ENCODE data around the gene SNAP25. TPM values are rescaled to one million over a fixed set of nuclear protein-coding genes. Genes with fewer than 3 reads are reported as not detected.

Gene SNAP25
- total RNA-seq, 2 donors from 2014 or later = 2.1 to 10.0 TPM

- Histone ChIP-seq H3K27me3 (replicated peaks; ENCODE audit: insufficient read depth) (no peaks in the 10 kb centered on the region), H3K4me3 (no peak overlapping the region), H3K4me1 (replicated peaks) (no peaks in the 10 kb centered on the region), H3K27ac (no peak overlapping the region), H3K9me3 (no peaks in the 10 kb centered on the region), H3K36me3 (no peaks in the 10 kb centered on the region)
- 62% methylated on average over 6 of the region's 6 CpGs for WGBS
- intact Hi-C loops (cut with DNase I) = no loop called here
- TF ChIP-seq POLR2AphosphoS5 (IDR thresholded peaks at IDR 0.05) (no peak), POLR2A (IDR thresholded peaks at IDR 0.05) (no peak)
- TF ChIP-seq, protein P1, sequence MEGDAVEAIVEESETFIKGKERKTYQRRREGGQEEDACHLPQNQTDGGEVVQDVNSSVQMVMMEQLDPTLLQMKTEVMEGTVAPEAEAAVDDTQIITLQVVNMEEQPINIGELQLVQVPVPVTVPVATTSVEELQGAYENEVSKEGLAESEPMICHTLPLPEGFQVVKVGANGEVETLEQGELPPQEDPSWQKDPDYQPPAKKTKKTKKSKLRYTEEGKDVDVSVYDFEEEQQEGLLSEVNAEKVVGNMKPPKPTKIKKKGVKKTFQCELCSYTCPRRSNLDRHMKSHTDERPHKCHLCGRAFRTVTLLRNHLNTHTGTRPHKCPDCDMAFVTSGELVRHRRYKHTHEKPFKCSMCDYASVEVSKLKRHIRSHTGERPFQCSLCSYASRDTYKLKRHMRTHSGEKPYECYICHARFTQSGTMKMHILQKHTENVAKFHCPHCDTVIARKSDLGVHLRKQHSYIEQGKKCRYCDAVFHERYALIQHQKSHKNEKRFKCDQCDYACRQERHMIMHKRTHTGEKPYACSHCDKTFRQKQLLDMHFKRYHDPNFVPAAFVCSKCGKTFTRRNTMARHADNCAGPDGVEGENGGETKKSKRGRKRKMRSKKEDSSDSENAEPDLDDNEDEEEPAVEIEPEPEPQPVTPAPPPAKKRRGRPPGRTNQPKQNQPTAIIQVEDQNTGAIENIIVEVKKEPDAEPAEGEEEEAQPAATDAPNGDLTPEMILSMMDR (IDR thresholded peaks at IDR 0.05) = no peak
- DNase-seq (ENCODE audit: low spot score) = no peak
These were observed 58.4 kb downstream of the SNAP25 start for GRCh38 chr20:10276878-10277580.

GRCh38 chr20:10277616-10278015, 59.0 kb downstream of the SNAP25 start:
- Histone ChIP-seq H3K4me3 (no peak overlapping the region), H3K27ac (no peak overlapping the region), H3K27me3 (replicated peaks; ENCODE audit: insufficient read depth) (no peaks in the 10 kb centered on the region), H3K9me3 (no peaks in the 10 kb centered on the region), H3K4me1 (replicated peaks) (no peaks in the 10 kb centered on the region), H3K36me3 (no peaks in the 10 kb centered on the region)
- intact Hi-C loops (cut with DNase I) = no loop called here
- DNase-seq (ENCODE audit: low spot score) = no peak
- WGBS = 56% methylated on average over 4 of the region's 4 CpGs
- TF ChIP-seq, protein P1 (IDR thresholded peaks at IDR 0.05) = no peak
- TF ChIP-seq POLR2AphosphoS5 (IDR thresholded peaks at IDR 0.05) (no peak), POLR2A (IDR thresholded peaks at IDR 0.05) (no peak)

GRCh38 chr20:10278412-10278811, 59.8 kb downstream of the SNAP25 start:
- TF ChIP-seq POLR2AphosphoS5 (IDR thresholded peaks at IDR 0.05) (no peak), POLR2A (IDR thresholded peaks at IDR 0.05) (no peak)
- TF ChIP-seq, protein P1 (IDR thresholded peaks at IDR 0.05) = no peak
- WGBS = 75% methylated on average over 4 of the region's 4 CpGs

GRCh38 chr20:10280018-10280908, 61.6 kb downstream of the SNAP25 start:
- H3K36me3 ChIP-seq = no peaks in the 10 kb centered on the region
- no peak overlapping the region for H3K27ac ChIP-seq
- H3K4me1 ChIP-seq (replicated peaks) = no peaks in the 10 kb centered on the region
- no peak for DNase-seq (ENCODE audit: low spot score)
- H3K27me3 ChIP-seq (replicated peaks; ENCODE audit: insufficient read depth) = no peaks in the 10 kb centered on the region
- H3K9me3 ChIP-seq = no peaks in the 10 kb centered on the region
- 76% methylated on average over 5 of the region's 5 CpGs for WGBS
- no peak for TF ChIP-seq POLR2AphosphoS5 (IDR thresholded peaks at IDR 0.05)
- TF ChIP-seq POLR2A (IDR thresholded peaks at IDR 0.05) = no peak
- TF ChIP-seq, protein P1 (IDR thresholded peaks at IDR 0.05) = no peak
- H3K4me3 ChIP-seq = no peak overlapping the region
- intact Hi-C loops (cut with DNase I) = no loop called here

More at GRCh38 chr20:10278412-10278811, 59.8 kb downstream of the SNAP25 start:
- intact Hi-C loops (cut with DNase I) = no loop called here
- Histone ChIP-seq H3K9me3 (no peaks in the 10 kb centered on the region), H3K4me1 (replicated peaks) (no peaks in the 10 kb centered on the region), H3K27me3 (replicated peaks; ENCODE audit: insufficient read depth) (no peaks in the 10 kb centered on the region), H3K36me3 (no peaks in the 10 kb centered on the region), H3K4me3 (no peak overlapping the region), H3K27ac (no peak overlapping the region)
- DNase-seq (ENCODE audit: low spot score) = no peak
